Adrenal gland (tissue), 12 donors: ENCODE results near the gene COL6A2. TPM values are rescaled to one million over a fixed set of nuclear protein-coding genes. Genes with fewer than 3 reads are reported as not detected.

ENCODE experiments used
- DNase-seq, 7 donors: peaks; one replicate each; pipeline ENCODE4 v3.0.0-alpha.2; 2019 to 2020
- H3K27ac ChIP-seq, 5 donors: fragments of 200-600 bp; sonication (generic) in 4 of 5; 1 replicate in 3 of 5; 2 replicates in 2 of 5; pipeline versions ENCODE4 v1.5.1 to v1.8.0; 2016 to 2020; ENCODE audit warnings: mild to moderate bottlenecking in 1 of 5
- H3K27me3 ChIP-seq: fragments of 200-600 bp; 2 replicates; pipeline ENCODE4 v1.8.0; 2021
- H3K36me3 ChIP-seq, 2 donors: fragments of 200-600 bp; replicated peaks in 1 of 2; 1 replicate in 1 of 2; 2 replicates in 1 of 2; pipeline versions ENCODE4 v1.5.1 to v1.8.0; 2018 to 2022
- H3K4me1 ChIP-seq, 2 donors: fragments of 200-600 bp; replicated peaks in 1 of 2; 1 replicate in 1 of 2; 2 replicates in 1 of 2; pipeline versions ENCODE4 v1.5.1 to v1.8.0; 2018 to 2021
- H3K4me3 ChIP-seq, 4 donors: fragments of 200-600 bp; sonication (generic) in 3 of 4; one replicate each; pipeline ENCODE4 v1.5.1; 2016 to 2018
- H3K9me3 ChIP-seq, 3 donors: fragments of 200-600 bp; sonication (generic) in 1 of 3; replicated peaks in 1 of 3; 1 replicate in 2 of 3; 2 replicates in 1 of 3; pipeline versions ENCODE4 v1.5.1 to v1.8.0; 2016 to 2021
- CTCF ChIP-seq, 6 experiments: fragments of 450-650 bp in 4 of 6; fragments of 200-600 bp in 2 of 6; sonication (generic) in 1 of 6; IDR thresholded peaks; 1 replicate in 5 of 6; 2 replicates in 1 of 6; pipeline versions ENCODE4 v1.5.1 to v1.8.0; 2016 to 2021; ENCODE audit warnings: antibody characterized with exemption in 6 of 6, mild to moderate bottlenecking in 2 of 6, moderate library complexity in 1 of 6
- POLR2A ChIP-seq, 2 donors: fragments of 450-650 bp; IDR thresholded peaks; one replicate each; pipeline ENCODE4 v1.6.1; 2017; ENCODE audit warnings: antibody characterized with exemption in 2 of 2, mild to moderate bottlenecking in 2 of 2, moderate library complexity in 1 of 2
- WGBS, 4 donors: extraction: QIAGEN DNeasy Blood & Tissue Kit in 2 of 4; methylation state at CpG; one replicate each; pipeline versions ENCODE4 v1.1.5 to v1.1.7; 2013 to 2017; 5-methylcytosine and 5-hydroxymethylcytosine counted together
- intact Hi-C, 2 donors: fragments of 100-400 bp; cut with DNase I; formaldehyde crosslinking; loops; one replicate each; pipeline versions ENCODE4 v1.14.1 to v1.15.0; 2022 to 2023
- polyA plus RNA-seq, 3 donors: library from polyadenylated mRNA; stranded (reverse); fragments of 200-250 nt in 2 of 3; fragments of 350-450 nt in 1 of 3; fragmentation: Illumina TruSeq in 1 of 3; extraction: RNeasy Lipid Tissue Mini Kit (QIAGEN cat#74804) in 1 of 3; gene quantifications; one replicate each; pipeline ENCODE4 v1.2.3, GENCODE V29; 2013 to 2014
- total RNA-seq, 9 donors: library from RNA; depleted of rRNA in 4 of 9; stranded (reverse); fragments of >200 nt in 4 of 9; fragments of 120-200 nt in 1 of 9; fragmentation: NEBNext Ultra II Directional in 1 of 9; extraction: Animal tissue kit (Norgen Biotek cat#: 25700) in 1 of 9; gene quantifications; one replicate each; pipeline versions ENCODE4 v1.1.0 to v1.2.4, GENCODE V29; 2013 to 2023
- donor health status: healthy with polysubstance abuse.
- donor health status: Bipolar disorder and iron deficiency.
- donor health status: DM: yes; HTN: yes; CAD: no.
- donor health status: DM: no; HTN: no; CAD: no.
- donor health status: DM: no; HTN: no; CAD: no.
- donor health status: DM: yes; HTN: yes; CAD: no.

Gene COL6A2
- total and polyA plus RNA-seq, 12 donors, result 19.0 to 543 (median 181) TPM

DNA sequence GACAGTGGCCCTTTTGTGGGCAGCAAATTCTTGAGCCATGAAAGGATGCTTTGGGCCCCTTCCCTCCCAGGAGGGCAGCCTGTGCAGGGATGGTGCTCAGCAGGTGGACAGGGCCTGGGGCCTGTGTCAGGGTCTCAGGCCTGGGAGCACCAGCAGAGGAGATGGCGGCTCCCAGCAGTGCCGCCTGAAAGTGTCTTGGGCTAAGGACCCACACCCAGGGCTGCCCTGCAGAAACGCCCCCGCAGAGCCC, 33.6 kb downstream of the COL6A2 start:
- H3K9me3 ChIP-seq, result no peaks in the 10 kb centered on the region
- no peak for TF ChIP-seq CTCF (IDR thresholded peaks at IDR 0.05)
- H3K4me1 ChIP-seq, result peaks cover 0 to 4% of the 10 kb centered on the region in 2 donors
- WGBS, 4 donors, result 82 to 96% (median 91%) methylated on average over 3 to 4 of the region's 4 CpGs
- no peak overlapping the region for H3K4me3 ChIP-seq
- no peak for DNase-seq
- no peaks in the 10 kb centered on the region for H3K27me3 ChIP-seq
- intact Hi-C loops, result no loop called here
- H3K36me3 ChIP-seq, result no peaks in the 10 kb centered on the region
- H3K27ac ChIP-seq, result no peak overlapping the region

DNA sequence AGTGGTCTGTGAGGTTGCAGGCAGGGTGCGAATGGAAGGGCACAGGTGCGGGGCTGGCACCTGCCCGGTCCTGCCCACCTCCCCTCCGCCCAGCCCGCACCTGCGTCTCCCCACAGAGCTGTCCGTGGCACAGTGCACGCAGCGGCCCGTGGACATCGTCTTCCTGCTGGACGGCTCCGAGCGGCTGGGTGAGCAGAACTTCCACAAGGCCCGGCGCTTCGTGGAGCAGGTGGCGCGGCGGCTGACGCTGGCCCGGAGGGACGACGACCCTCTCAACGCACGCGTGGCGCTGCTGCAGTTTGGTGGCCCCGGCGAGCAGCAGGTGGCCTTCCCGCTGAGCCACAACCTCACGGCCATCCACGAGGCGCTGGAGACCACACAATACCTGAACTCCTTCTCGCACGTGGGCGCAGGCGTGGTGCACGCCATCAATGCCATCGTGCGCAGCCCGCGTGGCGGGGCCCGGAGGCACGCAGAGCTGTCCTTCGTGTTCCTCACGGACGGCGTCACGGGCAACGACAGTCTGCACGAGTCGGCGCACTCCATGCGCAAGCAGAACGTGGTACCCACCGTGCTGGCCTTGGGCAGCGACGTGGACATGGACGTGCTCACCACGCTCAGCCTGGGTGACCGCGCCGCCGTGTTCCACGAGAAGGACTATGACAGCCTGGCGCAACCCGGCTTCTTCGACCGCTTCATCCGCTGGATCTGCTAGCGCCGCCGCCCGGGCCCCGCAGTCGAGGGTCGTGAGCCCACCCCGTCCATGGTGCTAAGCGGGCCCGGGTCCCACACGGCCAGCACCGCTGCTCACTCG, 34.1 kb downstream of the COL6A2 start:
- intact Hi-C loops, result no loop called here
- Histone ChIP-seq H3K4me3 (no peak overlapping the region), H3K4me1 (peaks cover 0 to 4% of the 10 kb centered on the region in 2 donors), H3K27me3 (no peaks in the 10 kb centered on the region), H3K36me3 (no peaks in the 10 kb centered on the region), H3K9me3 (no peaks in the 10 kb centered on the region), H3K27ac (no peak overlapping the region)
- TF ChIP-seq POLR2A (IDR thresholded peaks at IDR 0.05) (no peak), CTCF (IDR thresholded peaks at IDR 0.05) (no peak)
- WGBS, 4 donors, result 93 to 96% (median 94%) methylated on average over 55 to 85 of the region's 85 CpGs
- DNase-seq, result no peak

- H3K9me3 ChIP-seq, result no peaks in the 10 kb centered on the region
- no peaks in the 10 kb centered on the region for H3K36me3 ChIP-seq
- TF ChIP-seq POLR2A (IDR thresholded peaks at IDR 0.05) (no peak), CTCF (IDR thresholded peaks at IDR 0.05) (no peak)
- no peak overlapping the region for H3K4me3 ChIP-seq
- intact Hi-C loops, result no loop called here
- no peaks in the 10 kb centered on the region for H3K27me3 ChIP-seq
- H3K4me1 ChIP-seq, result peaks cover 0 to 4% of the 10 kb centered on the region in 2 donors
- 19 to 60% (median 45%) methylated on average over 3 to 7 of the region's 7 CpGs for WGBS, 4 donors
- no peak for DNase-seq
- no peak overlapping the region for H3K27ac ChIP-seq
Measured at GRCh38 chr21:46135782-46136395, 38.0 kb downstream of the COL6A2 start.

- no peak for DNase-seq
- Histone ChIP-seq H3K27ac (no peak overlapping the region), H3K9me3 (no peaks in the 10 kb centered on the region), H3K36me3 (no peaks in the 10 kb centered on the region), H3K4me3 (no peak overlapping the region), H3K27me3 (no peaks in the 10 kb centered on the region), H3K4me1 (peaks cover 0 to 4% of the 10 kb centered on the region in 2 donors)
- TF ChIP-seq POLR2A (IDR thresholded peaks at IDR 0.05) (no peak), CTCF (IDR thresholded peaks at IDR 0.05) (no peak)
- 77 to 89% (median 80%) methylated on average over 11 to 22 of the region's 22 CpGs for WGBS, 4 donors
- intact Hi-C loops, result no loop called here
Measured at GRCh38 chr21:46136739-46137349, 38.9 kb downstream of the COL6A2 start.
